Esophagus squamous epithelium (tissue), 4 donors: ENCODE measurements around the gene PDCD1LG2.

Experiments used
- POLR2A ChIP-seq, 4 donors: fragments of 450-650 bp; IDR thresholded peaks; one replicate each; pipeline ENCODE4 v1.6.1; 2017; ENCODE audit warnings: antibody characterized with exemption in 4 of 4, mild to moderate bottlenecking in 4 of 4, moderate library complexity in 3 of 4
- TF ChIP-seq, protein P1 (sequence below), 6 experiments: fragments of 450-650 bp in 4 of 6; fragments of 200-600 bp in 2 of 6; sonication (generic) in 2 of 6; IDR thresholded peaks; one replicate each; pipeline ENCODE4 v1.5.1; 2016 to 2019; ENCODE audit warnings: antibody characterized with exemption in 6 of 6, mild to moderate bottlenecking in 4 of 6, moderate library complexity in 4 of 6

DNA sequence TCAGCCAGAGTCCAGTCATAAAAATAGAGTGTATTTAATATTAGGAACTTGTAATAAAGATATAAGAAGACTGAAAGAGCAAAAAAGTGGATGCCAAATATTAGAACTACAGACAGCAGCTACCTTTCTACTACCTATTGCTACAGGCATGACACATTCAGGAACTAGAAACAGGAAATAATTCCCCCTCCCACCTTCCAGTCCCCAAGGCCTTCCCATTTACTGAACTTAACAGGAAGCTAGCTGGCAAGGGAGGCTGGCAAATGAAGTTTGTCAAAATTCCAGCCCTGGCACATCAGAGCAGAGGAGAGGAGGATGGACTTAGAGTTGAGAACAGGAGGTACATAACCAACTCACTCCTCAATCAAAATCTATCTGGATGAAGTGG lies 68.4 kb downstream of the PDCD1LG2 start:
- TF ChIP-seq, protein P1, sequence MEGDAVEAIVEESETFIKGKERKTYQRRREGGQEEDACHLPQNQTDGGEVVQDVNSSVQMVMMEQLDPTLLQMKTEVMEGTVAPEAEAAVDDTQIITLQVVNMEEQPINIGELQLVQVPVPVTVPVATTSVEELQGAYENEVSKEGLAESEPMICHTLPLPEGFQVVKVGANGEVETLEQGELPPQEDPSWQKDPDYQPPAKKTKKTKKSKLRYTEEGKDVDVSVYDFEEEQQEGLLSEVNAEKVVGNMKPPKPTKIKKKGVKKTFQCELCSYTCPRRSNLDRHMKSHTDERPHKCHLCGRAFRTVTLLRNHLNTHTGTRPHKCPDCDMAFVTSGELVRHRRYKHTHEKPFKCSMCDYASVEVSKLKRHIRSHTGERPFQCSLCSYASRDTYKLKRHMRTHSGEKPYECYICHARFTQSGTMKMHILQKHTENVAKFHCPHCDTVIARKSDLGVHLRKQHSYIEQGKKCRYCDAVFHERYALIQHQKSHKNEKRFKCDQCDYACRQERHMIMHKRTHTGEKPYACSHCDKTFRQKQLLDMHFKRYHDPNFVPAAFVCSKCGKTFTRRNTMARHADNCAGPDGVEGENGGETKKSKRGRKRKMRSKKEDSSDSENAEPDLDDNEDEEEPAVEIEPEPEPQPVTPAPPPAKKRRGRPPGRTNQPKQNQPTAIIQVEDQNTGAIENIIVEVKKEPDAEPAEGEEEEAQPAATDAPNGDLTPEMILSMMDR (IDR thresholded peaks at IDR 0.05): no peak
- no peak for TF ChIP-seq POLR2A (IDR thresholded peaks at IDR 0.05)
